ENCODE measurements around the gene SGCD.

SGCD gene

DNA sequence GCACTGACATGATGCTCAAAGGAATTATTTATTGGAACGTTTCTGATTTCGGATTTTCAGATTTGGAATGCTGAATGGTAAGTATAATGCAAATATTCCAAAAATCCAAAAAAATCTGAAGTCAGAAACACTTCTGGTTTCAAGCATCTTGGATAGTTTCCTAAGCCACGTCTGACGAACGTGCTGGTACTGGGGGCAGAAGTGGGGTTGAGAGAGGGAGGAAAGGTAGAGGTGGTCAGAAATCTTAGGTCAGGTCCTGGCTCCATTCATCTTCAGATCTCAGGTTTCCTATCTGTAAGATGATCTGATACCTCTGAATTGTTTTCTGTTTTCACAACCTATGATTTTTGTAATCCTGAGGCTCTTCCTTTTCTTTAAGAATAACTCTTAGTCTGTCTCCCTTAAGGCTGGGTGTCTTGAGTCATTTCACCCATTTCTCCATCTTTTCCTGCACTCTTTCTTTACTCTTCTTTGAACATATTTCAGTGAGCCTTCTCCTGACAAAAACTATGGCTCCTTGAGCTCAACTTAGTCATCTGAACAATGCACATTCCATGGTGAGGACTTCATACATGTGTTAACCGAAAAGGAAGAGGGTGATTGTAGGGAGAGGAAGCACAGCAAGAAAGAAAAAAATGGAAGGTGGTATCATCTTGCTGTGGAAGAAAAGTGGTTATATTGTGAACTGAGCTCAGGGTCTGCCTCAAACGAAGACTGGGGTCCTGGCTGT lies 3.3 kb downstream of the SGCD start:
- no peak for TF ChIP-seq FOXA1 (IDR thresholded peaks at IDR 0.05)
- TF ChIP-seq SP1 (IDR thresholded peaks at IDR 0.05) = no peak
- TF ChIP-seq HDGF (IDR thresholded peaks at IDR 0.05; ENCODE audit: borderline replicate concordance) = no peak
- TF ChIP-seq ARNT (IDR thresholded peaks at IDR 0.05) = no peak
- TF ChIP-seq NFRKB (IDR thresholded peaks at IDR 0.05) = no peak
- TF ChIP-seq ZNF384 (IDR thresholded peaks at IDR 0.05) = no peak
- no peak for TF ChIP-seq CTBP1 (IDR thresholded peaks at IDR 0.05; ENCODE audit: borderline replicate concordance)
- TF ChIP-seq L3MBTL2 (conservative IDR thresholded peaks at IDR 0.05) = no peak
- no peak for TF ChIP-seq LEF1 (IDR thresholded peaks at IDR 0.05; ENCODE audit: borderline replicate concordance)
- no peak for TF ChIP-seq SUZ12 (IDR thresholded peaks at IDR 0.05)
- TF ChIP-seq TARDBP (IDR thresholded peaks at IDR 0.05) = no peak
- no peak for TF ChIP-seq FOXK2 (IDR thresholded peaks at IDR 0.05)
- no peak for TF ChIP-seq FOXM1 (IDR thresholded peaks at IDR 0.05; ENCODE audit: borderline replicate concordance)
- TF ChIP-seq, protein P1, sequence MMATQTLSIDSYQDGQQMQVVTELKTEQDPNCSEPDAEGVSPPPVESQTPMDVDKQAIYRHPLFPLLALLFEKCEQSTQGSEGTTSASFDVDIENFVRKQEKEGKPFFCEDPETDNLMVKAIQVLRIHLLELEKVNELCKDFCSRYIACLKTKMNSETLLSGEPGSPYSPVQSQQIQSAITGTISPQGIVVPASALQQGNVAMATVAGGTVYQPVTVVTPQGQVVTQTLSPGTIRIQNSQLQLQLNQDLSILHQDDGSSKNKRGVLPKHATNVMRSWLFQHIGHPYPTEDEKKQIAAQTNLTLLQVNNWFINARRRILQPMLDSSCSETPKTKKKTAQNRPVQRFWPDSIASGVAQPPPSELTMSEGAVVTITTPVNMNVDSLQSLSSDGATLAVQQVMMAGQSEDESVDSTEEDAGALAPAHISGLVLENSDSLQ (IDR thresholded peaks at IDR 0.05) = no peak
- DNase-seq (ENCODE audit: extremely low spot score) = no peak
- CTCF ChIA-PET = no interaction called here
- POLR2A ChIA-PET = no interaction called here

DNA sequence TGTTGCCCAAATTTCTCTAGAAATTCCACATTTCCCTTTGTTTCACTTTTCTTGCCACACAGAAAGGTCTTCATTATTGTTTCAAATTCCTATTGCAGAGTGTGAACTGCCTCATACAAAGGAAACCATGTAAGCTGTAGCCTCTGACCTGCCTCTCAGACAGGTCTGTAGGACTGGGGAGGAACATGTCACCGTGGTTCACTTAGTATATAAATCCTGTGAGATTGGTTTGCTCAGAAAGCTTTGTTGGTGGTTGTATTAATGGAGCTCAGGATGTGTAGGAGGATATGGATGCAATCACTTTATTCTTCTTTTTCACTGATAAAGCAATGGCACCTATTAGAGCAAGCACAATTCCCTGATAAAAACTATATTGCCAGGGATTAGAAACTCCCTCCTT lies 4.2 kb downstream of the SGCD start:
- ChIA-PET CTCF (no interaction called here), POLR2A (no interaction called here)
- DNase-seq (ENCODE audit: extremely low spot score) = no peak
- TF ChIP-seq TARDBP (IDR thresholded peaks at IDR 0.05) (no peak), ARNT (IDR thresholded peaks at IDR 0.05) (no peak), NFRKB (IDR thresholded peaks at IDR 0.05) (no peak), CTBP1 (IDR thresholded peaks at IDR 0.05; ENCODE audit: borderline replicate concordance) (no peak)

DNA sequence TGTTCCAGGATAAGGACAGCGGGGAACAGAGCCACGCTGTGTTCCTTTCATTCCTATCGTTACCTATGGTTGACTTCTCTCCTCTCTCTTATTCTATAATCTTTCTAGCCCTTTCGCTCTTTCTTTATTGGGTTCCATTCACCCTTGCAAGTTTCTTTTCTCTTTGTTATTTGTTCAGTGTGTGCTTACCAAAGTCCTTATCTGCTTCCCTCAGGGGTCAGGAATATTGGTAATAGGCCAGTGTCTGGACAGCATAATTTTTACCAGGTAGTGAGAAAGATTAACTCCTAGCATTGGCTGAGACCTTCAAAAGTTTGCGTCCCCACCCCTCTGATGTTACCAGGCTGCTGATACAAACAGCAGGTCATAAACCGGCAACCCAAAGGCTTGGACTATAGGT lies 4.9 kb downstream of the SGCD start:
- POLR2A ChIA-PET = no interaction called here

DNA sequence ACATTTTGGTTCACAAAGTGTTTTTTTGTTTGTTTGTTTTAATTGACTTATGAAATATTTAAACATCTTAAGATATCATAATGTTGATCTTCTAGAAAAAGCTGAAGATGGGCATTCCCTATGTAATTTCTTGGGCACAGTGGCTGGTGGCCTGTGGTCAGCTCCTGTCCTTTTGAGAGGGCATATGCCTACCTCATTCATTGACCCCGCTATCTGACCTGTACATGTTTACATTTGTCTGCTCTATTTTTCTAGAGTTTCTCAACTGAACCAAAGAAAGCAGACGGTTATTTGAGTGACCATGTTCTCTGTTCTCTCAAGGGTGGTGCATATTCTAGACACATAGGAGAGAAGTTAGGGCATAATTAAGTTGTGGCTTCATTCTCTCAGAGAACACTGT lies 5.3 kb downstream of the SGCD start:
- no peak for TF ChIP-seq HDGF (IDR thresholded peaks at IDR 0.05; ENCODE audit: borderline replicate concordance)
- TF ChIP-seq SUZ12 (IDR thresholded peaks at IDR 0.05) = no peak
- no peak for TF ChIP-seq TARDBP (IDR thresholded peaks at IDR 0.05)
- TF ChIP-seq L3MBTL2 (conservative IDR thresholded peaks at IDR 0.05) = no peak
- no peak for TF ChIP-seq FOXK2 (IDR thresholded peaks at IDR 0.05)
- no peak for TF ChIP-seq ZNF384 (IDR thresholded peaks at IDR 0.05)
- no peak for TF ChIP-seq ARNT (IDR thresholded peaks at IDR 0.05)
- TF ChIP-seq FOXM1 (IDR thresholded peaks at IDR 0.05; ENCODE audit: borderline replicate concordance) = no peak
- TF ChIP-seq CTBP1 (IDR thresholded peaks at IDR 0.05; ENCODE audit: borderline replicate concordance) = no peak
- no peak for TF ChIP-seq SP1 (IDR thresholded peaks at IDR 0.05)
- no peak for TF ChIP-seq FOXA1 (IDR thresholded peaks at IDR 0.05)
- TF ChIP-seq, protein P1 (IDR thresholded peaks at IDR 0.05) = no peak
- no peak for TF ChIP-seq LEF1 (IDR thresholded peaks at IDR 0.05; ENCODE audit: borderline replicate concordance)
- no peak for TF ChIP-seq ELF4 (IDR thresholded peaks at IDR 0.05)
- POLR2A ChIA-PET = no interaction called here
- CTCF ChIA-PET = no interaction called here
- DNase-seq (ENCODE audit: extremely low spot score) = no peak

More for the DNA sequence above, 4.9 kb downstream of the SGCD start:
- CTCF ChIA-PET = no interaction called here
- TF ChIP-seq FOXA1 (IDR thresholded peaks at IDR 0.05) (no peak), CTBP1 (IDR thresholded peaks at IDR 0.05; ENCODE audit: borderline replicate concordance) (no peak), BHLHE40 (IDR thresholded peaks at IDR 0.05; ENCODE audit: borderline replicate concordance) (no peak), TARDBP (IDR thresholded peaks at IDR 0.05) (no peak), FOXK2 (IDR thresholded peaks at IDR 0.05) (no peak), SUZ12 (IDR thresholded peaks at IDR 0.05) (no peak), SP1 (IDR thresholded peaks at IDR 0.05) (no peak), FOXM1 (IDR thresholded peaks at IDR 0.05; ENCODE audit: borderline replicate concordance) (no peak)
- no peak for DNase-seq (ENCODE audit: extremely low spot score)

DNA sequence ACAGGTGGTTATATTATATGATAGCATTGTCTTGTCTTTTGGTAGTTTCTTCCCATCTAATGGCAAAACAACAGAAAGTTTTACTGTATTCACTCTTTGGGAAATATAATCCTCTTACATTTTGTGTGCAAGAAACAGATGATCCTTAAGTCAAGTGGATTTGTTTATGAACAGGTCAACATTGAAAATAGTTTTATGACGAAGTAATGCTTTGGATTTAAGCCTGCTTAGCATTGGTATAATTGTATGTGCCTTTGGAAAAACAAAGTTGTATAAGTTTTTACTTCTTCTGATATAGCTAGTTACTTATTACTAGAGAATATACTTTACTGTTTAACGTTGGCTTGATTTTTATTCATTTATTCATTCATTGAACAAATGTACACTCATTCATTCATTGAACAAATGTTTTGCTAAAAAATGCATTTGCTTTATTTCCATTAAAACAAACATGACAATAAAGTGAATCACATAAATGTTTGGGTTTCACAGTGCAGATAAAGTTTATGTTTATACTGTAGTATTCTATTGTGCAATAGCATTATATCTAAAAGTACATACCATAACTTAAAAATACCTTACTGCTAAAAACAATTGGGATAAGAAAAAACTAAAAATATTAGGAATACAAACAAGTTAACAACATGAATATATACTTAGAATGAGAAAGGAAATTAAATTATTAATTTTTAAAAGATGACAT lies 12.3 kb downstream of the SGCD start:
- no peak for TF ChIP-seq SP1 (IDR thresholded peaks at IDR 0.05)
- TF ChIP-seq TARDBP (IDR thresholded peaks at IDR 0.05) = no peak
- no peak for TF ChIP-seq FOXM1 (IDR thresholded peaks at IDR 0.05; ENCODE audit: borderline replicate concordance)
- TF ChIP-seq, protein P1 (IDR thresholded peaks at IDR 0.05) = no peak
- TF ChIP-seq LEF1 (IDR thresholded peaks at IDR 0.05; ENCODE audit: borderline replicate concordance) = no peak
- TF ChIP-seq ELF4 (IDR thresholded peaks at IDR 0.05) = no peak
- TF ChIP-seq BHLHE40 (IDR thresholded peaks at IDR 0.05; ENCODE audit: borderline replicate concordance) = no peak
- no peak for TF ChIP-seq FOXA1 (IDR thresholded peaks at IDR 0.05)
- ChIA-PET POLR2A (no interaction called here), CTCF (no interaction called here)
- DNase-seq (ENCODE audit: extremely low spot score) = no peak

DNA sequence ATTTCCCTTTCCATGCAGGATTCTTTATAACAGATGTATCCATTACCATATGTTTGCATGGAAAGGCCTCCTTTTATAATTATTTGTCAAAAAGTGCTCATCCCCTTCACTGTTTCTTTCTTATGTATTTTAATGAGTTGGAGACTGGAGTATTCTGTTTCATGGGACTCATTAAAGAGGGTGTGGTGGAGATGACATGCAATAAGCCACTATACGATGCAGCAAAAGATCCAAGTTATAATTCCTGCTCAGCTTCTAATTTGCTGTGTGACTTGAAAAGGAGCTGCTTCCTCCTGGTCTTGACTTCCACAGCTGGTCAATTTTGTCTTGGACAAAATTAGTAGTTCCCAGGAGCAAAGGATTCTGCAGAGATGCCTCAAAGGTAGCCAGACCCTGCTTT lies 13.9 kb downstream of the SGCD start:
- TF ChIP-seq ZNF384 (IDR thresholded peaks at IDR 0.05) (no peak), NFRKB (IDR thresholded peaks at IDR 0.05) (no peak), ELF4 (IDR thresholded peaks at IDR 0.05) (no peak), HDGF (IDR thresholded peaks at IDR 0.05; ENCODE audit: borderline replicate concordance) (no peak), FOXA1 (IDR thresholded peaks at IDR 0.05) (no peak), SP1 (IDR thresholded peaks at IDR 0.05) (no peak), L3MBTL2 (conservative IDR thresholded peaks at IDR 0.05) (no peak), BHLHE40 (IDR thresholded peaks at IDR 0.05; ENCODE audit: borderline replicate concordance) (no peak), LEF1 (IDR thresholded peaks at IDR 0.05; ENCODE audit: borderline replicate concordance) (no peak), FOXM1 (IDR thresholded peaks at IDR 0.05; ENCODE audit: borderline replicate concordance) (no peak), FOXK2 (IDR thresholded peaks at IDR 0.05) (no peak), CTBP1 (IDR thresholded peaks at IDR 0.05; ENCODE audit: borderline replicate concordance) (no peak), ARNT (IDR thresholded peaks at IDR 0.05) (no peak), SUZ12 (IDR thresholded peaks at IDR 0.05) (no peak), TARDBP (IDR thresholded peaks at IDR 0.05) (no peak)
- TF ChIP-seq, protein P1 (IDR thresholded peaks at IDR 0.05) = no peak
- DNase-seq (ENCODE audit: extremely low spot score) = no peak
- ChIA-PET CTCF (no interaction called here), POLR2A (no interaction called here)

Data from HEK293T (cell line).